HepG2 (cell line): ENCODE measurements around the gene CENPW. TPM values are rescaled to one million over a fixed set of nuclear protein-coding genes. Genes with fewer than 3 reads are reported as not detected.

Experiments used
- ETS1 ChIP-seq: sonication (generic); formaldehyde crosslinking; IDR thresholded peaks from 2 replicates; pipeline ENCODE4 v1.4.0; 2020; ENCODE audit warnings: missing genetic modification reagents
- MLLT10 ChIP-seq: sonication (generic); formaldehyde crosslinking; IDR thresholded peaks from 2 replicates; pipeline ENCODE4 v1.4.0; 2020; ENCODE audit warnings: missing genetic modification reagents
- RCOR2 ChIP-seq: IDR thresholded peaks from 2 replicates; pipeline ENCODE4 v1.6.1; 2016; ENCODE audit warnings: missing biosample characterization, missing genetic modification reagents
- TRAFD1 ChIP-seq: sonication (generic); formaldehyde crosslinking; IDR thresholded peaks from 2 replicates; pipeline ENCODE4 v1.5.1; 2020; ENCODE audit warnings: missing genetic modification reagents, mild to moderate bottlenecking, borderline replicate concordance
- ZFP90 ChIP-seq: sonication (generic); formaldehyde crosslinking; IDR thresholded peaks from 2 replicates; pipeline ENCODE4 v1.8.0; 2022; ENCODE audit warnings: missing genetic modification reagents, mild to moderate bottlenecking, inconsistent platforms, borderline replicate concordance
- ZNF234 ChIP-seq: sonication (generic); formaldehyde crosslinking; conservative IDR thresholded peaks from 2 replicates; pipeline ENCODE4 v1.5.1; 2020; ENCODE audit warnings: mild to moderate bottlenecking, missing genetic modification reagents
- ZNF260 ChIP-seq: sonication (generic); formaldehyde crosslinking; IDR thresholded peaks from 2 replicates; pipeline ENCODE4 v1.4.0; 2020; ENCODE audit warnings: missing genetic modification reagents, low read depth, mild to moderate bottlenecking, borderline replicate concordance
- ZNF281 ChIP-seq: sonication (generic); formaldehyde crosslinking; IDR thresholded peaks from 2 replicates; pipeline ENCODE4 v1.4.0; 2020; ENCODE audit warnings: missing genetic modification reagents, borderline replicate concordance
- ZNF430 ChIP-seq: sonication (generic); formaldehyde crosslinking; IDR thresholded peaks from 2 replicates; pipeline ENCODE4 v1.9.0; 2021; ENCODE audit warnings: mild to moderate bottlenecking, missing genetic modification reagents
- ZNF432 ChIP-seq: sonication (generic); formaldehyde crosslinking; IDR thresholded peaks from 2 replicates; pipeline ENCODE4 v1.5.0; 2020; ENCODE audit warnings: missing genetic modification reagents, mild to moderate bottlenecking, borderline replicate concordance
- ZNF446 ChIP-seq: sonication (generic); formaldehyde crosslinking; IDR thresholded peaks from 2 replicates; pipeline ENCODE4 v1.5.0; 2020; ENCODE audit warnings: mild to moderate bottlenecking, missing genetic modification reagents
- ZNF773 ChIP-seq: sonication (generic); formaldehyde crosslinking; IDR thresholded peaks from 2 replicates; pipeline ENCODE4 v1.4.0; 2020; ENCODE audit warnings: missing genetic modification reagents, borderline replicate concordance
- ZNF781 ChIP-seq: sonication (generic); formaldehyde crosslinking; IDR thresholded peaks from 2 replicates; pipeline ENCODE4 v1.5.1; 2020; ENCODE audit warnings: borderline replicate concordance, mild to moderate bottlenecking, missing genetic modification reagents; ENCODE audit errors: not compliant biosample characterization
- ZSCAN29 ChIP-seq: sonication (generic); formaldehyde crosslinking; conservative IDR thresholded peaks from 2 replicates; pipeline ENCODE4 v1.4.0; 2020; ENCODE audit warnings: mild to moderate bottlenecking, missing genetic modification reagents
- polyA plus RNA-seq, 8 experiments: library from polyadenylated mRNA; depleted of rRNA in 3 of 8; stranded (reverse) in 7 of 8; unstranded in 1 of 8; fragments of >200 nt; fragmentation: Illumina TruSeq in 4 of 8; extraction: Trizol in 4 of 8; gene quantifications; 2 replicates each; pipeline versions ENCODE4 v1.2.1 to v1.2.3, GENCODE V29; 2011 to 2016; ENCODE audit warnings: low read depth in 4 of 8, missing spikeins in 1 of 8, mixed read lengths in 1 of 8; ENCODE audit not compliant: insufficient read depth in 1 of 8
- total RNA-seq, 5 experiments: library from RNA; depleted of rRNA; stranded (reverse); fragments of >200 nt; fragmentation: Illumina TruSeq; extraction: Trizol; gene quantifications; 2 replicates each; pipeline ENCODE4 v1.2.3, GENCODE V29; 2016; ENCODE audit warnings: low read depth in 1 of 5
- TF ChIP-seq, protein P1 (sequence below): sonication (generic); formaldehyde crosslinking; IDR thresholded peaks from 2 replicates; pipeline ENCODE4 v1.4.0; 2020; ENCODE audit warnings: missing genetic modification reagents
- TF ChIP-seq, protein P2 (sequence below): sonication (generic); formaldehyde crosslinking; conservative IDR thresholded peaks from 2 replicates; pipeline ENCODE4 v1.4.0; 2020; ENCODE audit warnings: mild to moderate bottlenecking, missing genetic modification reagents, moderate library complexity

Gene CENPW
- total and polyA plus RNA-seq, 2 of the 13 experiments (the other 11 are each of a cell fraction or from before 2014, with no cell fraction given): 8.6 to 94.7 TPM

DNA sequence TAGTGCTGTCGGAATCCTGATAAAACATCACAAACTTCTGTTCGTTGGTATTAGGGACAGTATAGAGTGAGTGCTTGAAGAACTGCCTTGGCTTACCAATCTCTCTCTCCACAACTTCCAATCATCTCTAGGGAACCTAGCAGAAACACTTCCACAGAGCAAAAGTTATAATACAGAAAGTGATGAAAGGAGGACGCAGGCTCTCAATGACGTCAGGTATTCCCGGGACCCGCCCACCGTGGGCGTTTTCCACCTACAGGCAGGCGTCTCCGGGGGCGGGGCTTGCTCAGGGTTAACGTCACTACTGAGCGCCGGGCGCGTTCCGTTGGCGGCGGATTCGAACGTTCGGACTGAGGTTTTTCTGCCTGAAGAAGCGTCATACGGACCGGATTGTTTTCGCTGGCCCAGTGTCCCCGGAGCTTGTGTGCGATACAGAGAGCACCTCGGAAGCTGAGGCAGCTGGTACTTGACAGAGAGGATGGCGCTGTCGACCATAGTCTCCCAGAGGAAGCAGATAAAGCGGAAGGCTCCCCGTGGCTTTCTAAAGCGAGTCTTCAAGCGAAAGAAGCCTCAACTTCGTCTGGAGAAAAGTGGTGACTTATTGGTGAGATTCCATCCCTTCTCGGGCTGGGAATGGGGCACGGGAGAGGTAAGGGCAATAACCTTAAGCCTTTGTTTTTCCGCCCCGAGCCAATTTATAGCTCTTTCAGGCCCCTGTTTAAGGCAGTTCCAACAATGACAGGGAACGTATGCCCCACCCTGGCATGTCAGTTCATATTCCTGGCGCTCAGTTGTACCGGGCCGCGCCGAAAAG, at the start of gene CENPW (continued):
- TF ChIP-seq, protein P1, sequence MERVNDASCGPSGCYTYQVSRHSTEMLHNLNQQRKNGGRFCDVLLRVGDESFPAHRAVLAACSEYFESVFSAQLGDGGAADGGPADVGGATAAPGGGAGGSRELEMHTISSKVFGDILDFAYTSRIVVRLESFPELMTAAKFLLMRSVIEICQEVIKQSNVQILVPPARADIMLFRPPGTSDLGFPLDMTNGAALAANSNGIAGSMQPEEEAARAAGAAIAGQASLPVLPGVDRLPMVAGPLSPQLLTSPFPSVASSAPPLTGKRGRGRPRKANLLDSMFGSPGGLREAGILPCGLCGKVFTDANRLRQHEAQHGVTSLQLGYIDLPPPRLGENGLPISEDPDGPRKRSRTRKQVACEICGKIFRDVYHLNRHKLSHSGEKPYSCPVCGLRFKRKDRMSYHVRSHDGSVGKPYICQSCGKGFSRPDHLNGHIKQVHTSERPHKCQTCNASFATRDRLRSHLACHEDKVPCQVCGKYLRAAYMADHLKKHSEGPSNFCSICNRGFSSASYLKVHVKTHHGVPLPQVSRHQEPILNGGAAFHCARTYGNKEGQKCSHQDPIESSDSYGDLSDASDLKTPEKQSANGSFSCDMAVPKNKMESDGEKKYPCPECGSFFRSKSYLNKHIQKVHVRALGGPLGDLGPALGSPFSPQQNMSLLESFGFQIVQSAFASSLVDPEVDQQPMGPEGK (CRISPR knock-in tag): 0 out of 2 replicates have a peak, but pooled peaks have one; percentile 30
- TF ChIP-seq ZNF234 (CRISPR knock-in tag) (no peak), ZNF781 (CRISPR knock-in tag) (peak; percentile 50), TRAFD1 (CRISPR knock-in tag) (no peak), ZNF430 (CRISPR knock-in tag) (peak; percentile 38; the same call in 1 of the 2 replicates), ZNF773 (CRISPR knock-in tag) (no peak), RCOR2 (CRISPR knock-in tag) (peak; percentile 33; the same call in 1 of the 2 replicates), ZNF281 (CRISPR knock-in tag) (no peak), ZSCAN29 (CRISPR knock-in tag) (peak; percentile 85), ETS1 (CRISPR knock-in tag) (0 out of 2 replicates have a peak, but pooled peaks have one; percentile 55), ZFP90 (CRISPR knock-in tag) (peak; percentile 57; the same call in 1 of the 2 replicates), ZNF260 (CRISPR knock-in tag) (no peak), ZNF432 (no peak), MLLT10 (CRISPR knock-in tag) (no peak), ZNF446 (CRISPR knock-in tag) (no peak)
- TF ChIP-seq, protein P2, sequence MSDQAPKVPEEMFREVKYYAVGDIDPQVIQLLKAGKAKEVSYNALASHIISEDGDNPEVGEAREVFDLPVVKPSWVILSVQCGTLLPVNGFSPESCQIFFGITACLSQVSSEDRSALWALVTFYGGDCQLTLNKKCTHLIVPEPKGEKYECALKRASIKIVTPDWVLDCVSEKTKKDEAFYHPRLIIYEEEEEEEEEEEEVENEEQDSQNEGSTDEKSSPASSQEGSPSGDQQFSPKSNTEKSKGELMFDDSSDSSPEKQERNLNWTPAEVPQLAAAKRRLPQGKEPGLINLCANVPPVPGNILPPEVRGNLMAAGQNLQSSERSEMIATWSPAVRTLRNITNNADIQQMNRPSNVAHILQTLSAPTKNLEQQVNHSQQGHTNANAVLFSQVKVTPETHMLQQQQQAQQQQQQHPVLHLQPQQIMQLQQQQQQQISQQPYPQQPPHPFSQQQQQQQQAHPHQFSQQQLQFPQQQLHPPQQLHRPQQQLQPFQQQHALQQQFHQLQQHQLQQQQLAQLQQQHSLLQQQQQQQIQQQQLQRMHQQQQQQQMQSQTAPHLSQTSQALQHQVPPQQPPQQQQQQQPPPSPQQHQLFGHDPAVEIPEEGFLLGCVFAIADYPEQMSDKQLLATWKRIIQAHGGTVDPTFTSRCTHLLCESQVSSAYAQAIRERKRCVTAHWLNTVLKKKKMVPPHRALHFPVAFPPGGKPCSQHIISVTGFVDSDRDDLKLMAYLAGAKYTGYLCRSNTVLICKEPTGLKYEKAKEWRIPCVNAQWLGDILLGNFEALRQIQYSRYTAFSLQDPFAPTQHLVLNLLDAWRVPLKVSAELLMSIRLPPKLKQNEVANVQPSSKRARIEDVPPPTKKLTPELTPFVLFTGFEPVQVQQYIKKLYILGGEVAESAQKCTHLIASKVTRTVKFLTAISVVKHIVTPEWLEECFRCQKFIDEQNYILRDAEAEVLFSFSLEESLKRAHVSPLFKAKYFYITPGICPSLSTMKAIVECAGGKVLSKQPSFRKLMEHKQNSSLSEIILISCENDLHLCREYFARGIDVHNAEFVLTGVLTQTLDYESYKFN (CRISPR knock-in tag): peak; percentile 34; the same call in 1 of the 2 replicates
